Brain pericyte (primary cell): ENCODE measurements around the gene DHRS3.

ENCODE experiments used
- DNase-seq: peaks from one replicate; pipeline ENCODE4 v3.0.0-alpha.2; 2012; ENCODE audit warnings: low read depth, low spot score

Gene DHRS3

DNA sequence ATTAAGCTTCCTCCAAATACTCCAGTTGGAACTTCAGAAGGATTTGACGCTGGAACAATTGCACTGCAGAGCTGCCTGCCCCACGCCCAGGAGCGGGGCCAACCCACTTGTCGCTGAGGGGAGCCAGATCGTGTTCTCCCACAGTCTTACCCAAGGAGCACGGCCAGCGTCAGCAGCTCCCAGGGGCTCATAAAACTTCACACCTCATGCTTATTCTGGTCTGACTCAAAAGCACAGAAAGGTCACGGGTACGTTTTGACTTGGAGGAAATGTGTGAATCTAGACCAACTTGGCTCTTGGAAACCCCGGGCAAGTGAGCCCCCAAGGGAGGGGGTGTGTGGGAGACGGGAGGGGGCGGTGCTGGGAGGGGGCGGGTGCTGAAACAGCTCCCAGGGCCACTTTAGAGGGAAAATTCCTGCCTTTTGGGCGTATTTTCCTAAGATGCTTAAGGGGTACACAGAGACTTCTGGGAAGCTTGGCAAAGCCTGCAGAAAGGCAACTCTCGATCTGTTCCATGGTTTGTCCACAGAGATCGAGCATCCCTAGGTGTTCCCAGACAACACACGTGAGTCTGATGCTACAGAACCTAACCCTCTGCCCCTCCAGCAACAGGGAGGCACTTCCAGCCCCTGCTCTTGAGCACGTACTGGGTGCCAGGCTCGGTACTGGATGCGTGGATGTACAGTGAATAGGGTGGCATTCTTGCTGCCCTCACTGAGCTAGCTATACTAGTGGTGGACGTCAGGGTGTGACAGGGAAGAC lies 98.9 kb downstream of the DHRS3 start:
- DNase-seq: no peak
